Kidney (tissue), 14 donors: Measurements from ENCODE around the gene GP1BB. TPM values are rescaled to one million over a fixed set of nuclear protein-coding genes. Genes with fewer than 3 reads are reported as not detected.

ENCODE experiments used
- DNase-seq, 5 donors: peaks; one replicate each; pipeline ENCODE4 v3.0.0-alpha.2; 2013 to 2020
- FAIRE-seq: peaks from 2 replicates; lab custom pipeline; 2012; peaks lifted over from hg19 to GRCh38; lab: Jason Lieb, UNC
- H3K27ac ChIP-seq, 2 donors: one replicate each; pipeline ENCODE4 v1.7.0; 2013; ENCODE audit warnings: low read depth in 2 of 2, low read length in 2 of 2, inconsistent platforms in 1 of 2
- H3K27me3 ChIP-seq: one replicate; pipeline ENCODE4 v1.7.1; 2013; ENCODE audit warnings: low read length, inconsistent platforms; ENCODE audit not compliant: control insufficient read depth, insufficient read depth
- H3K36me3 ChIP-seq, 3 donors: one replicate each; pipeline versions ENCODE4 v1.7.0 to v1.7.1; 2013; ENCODE audit warnings: low read length in 3 of 3, control low read depth in 1 of 3, inconsistent platforms in 1 of 3; ENCODE audit not compliant: insufficient read depth in 3 of 3, control insufficient read depth in 2 of 3
- H3K4me1 ChIP-seq, 3 donors: one replicate each; pipeline versions ENCODE4 v1.7.0 to v1.7.1; 2013; ENCODE audit warnings: low read length in 3 of 3, inconsistent platforms in 1 of 3, low read depth in 1 of 3; ENCODE audit not compliant: control insufficient read depth in 2 of 3, insufficient read depth in 2 of 3
- H3K4me3 ChIP-seq, 3 donors: one replicate each; pipeline versions ENCODE4 v1.7.0 to v1.8.1; 2013; ENCODE audit warnings: low read length in 3 of 3, control low read depth in 1 of 3, inconsistent platforms in 1 of 3
- H3K9ac ChIP-seq, 3 donors: one replicate each; pipeline versions ENCODE4 v1.7.0 to v1.7.1; 2013; ENCODE audit warnings: low read length in 3 of 3, control low read depth in 1 of 3, inconsistent platforms in 1 of 3
- H3K9me3 ChIP-seq, 3 donors: one replicate each; pipeline versions ENCODE4 v1.7.0 to v1.7.1; 2013; ENCODE audit warnings: low read length in 3 of 3, control low read depth in 1 of 3, inconsistent platforms in 1 of 3; ENCODE audit not compliant: control insufficient read depth in 2 of 3, insufficient read depth in 1 of 3
- CTCF ChIP-seq: IDR thresholded peaks from 3 replicates; pipeline ENCODE4 v1.5.1; 2012; ENCODE audit warnings: mild to moderate bottlenecking, moderate library complexity, borderline replicate concordance; ENCODE audit not compliant: insufficient read depth; ENCODE audit errors: extremely low read depth
- intact Hi-C: fragments of 100-400 bp; cut with DNase I; formaldehyde crosslinking; loops from one replicate; pipeline ENCODE4 v1.11.1; 2022
- polyA plus RNA-seq: library from polyadenylated mRNA; stranded (reverse); fragments of 350-450 nt; fragmentation: Illumina TruSeq; extraction: RNeasy Lipid Tissue Mini Kit (QIAGEN cat#74804); gene quantifications from one replicate; pipeline ENCODE4 v1.2.3, GENCODE V29; 2014; ENCODE audit warnings: low read depth, low replicate concordance; ENCODE audit not compliant: insufficient read depth
- total RNA-seq: library from RNA; stranded (reverse); fragmentation: NEBNext Ultra II Directional; extraction: Animal tissue kit (Norgen Biotek cat#: 25700); gene quantifications from one replicate; pipeline ENCODE4 v1.2.1, GENCODE V29; 2021
- donor health status: control.
- donor health status: control.
- donor health status: control.
- donor health status: control.
- donor health status: control.
- donor health status: DM: yes; HTN: yes; CAD: no.
- donor health status: Normal renal cell carcinoma (clear cell type).

Gene GP1BB
- total and polyA plus RNA-seq, 2 donors from 2014 or later, result 1.9 to 4.1 TPM

- peaks cover 0 to 3% (median 0%) of the 10 kb centered on the region in 3 donors for H3K4me1 ChIP-seq
- DNase-seq, result peak in 2 of 5 donors; percentile 39 to 52
- TF ChIP-seq CTCF, result no peak
- H3K27me3 ChIP-seq, result peaks cover 28% of the 10 kb centered on the region
- no peaks in the 10 kb centered on the region for H3K9me3 ChIP-seq
- no peak overlapping the region for H3K9ac ChIP-seq
- intact Hi-C loops, result no loop called here
- no peaks in the 10 kb centered on the region for H3K36me3 ChIP-seq
- no peak overlapping the region for H3K27ac ChIP-seq
- no peak overlapping the region for H3K4me3 ChIP-seq
- FAIRE-seq, result no peak
Observed at GRCh38 chr22:19770349-19771220, 47.2 kb downstream of the GP1BB start.

DNA sequence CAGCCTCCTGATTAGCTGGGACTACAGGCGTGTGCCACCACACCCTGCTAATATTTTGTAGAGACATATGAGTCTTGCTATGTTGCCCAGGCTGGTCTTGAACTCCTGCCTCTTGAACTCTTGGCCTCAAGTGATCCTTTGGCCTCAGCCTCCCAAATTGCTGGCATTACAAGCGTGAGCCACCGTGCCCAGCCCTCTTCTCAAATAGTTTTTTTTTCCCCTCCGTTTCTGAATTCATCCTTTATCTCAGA lies 49.0 kb downstream of the GP1BB start:
- no peak overlapping the region for H3K27ac ChIP-seq
- intact Hi-C loops, result no loop called here
- peak in 1 of 5 donors; percentile 13 for DNase-seq

DNA sequence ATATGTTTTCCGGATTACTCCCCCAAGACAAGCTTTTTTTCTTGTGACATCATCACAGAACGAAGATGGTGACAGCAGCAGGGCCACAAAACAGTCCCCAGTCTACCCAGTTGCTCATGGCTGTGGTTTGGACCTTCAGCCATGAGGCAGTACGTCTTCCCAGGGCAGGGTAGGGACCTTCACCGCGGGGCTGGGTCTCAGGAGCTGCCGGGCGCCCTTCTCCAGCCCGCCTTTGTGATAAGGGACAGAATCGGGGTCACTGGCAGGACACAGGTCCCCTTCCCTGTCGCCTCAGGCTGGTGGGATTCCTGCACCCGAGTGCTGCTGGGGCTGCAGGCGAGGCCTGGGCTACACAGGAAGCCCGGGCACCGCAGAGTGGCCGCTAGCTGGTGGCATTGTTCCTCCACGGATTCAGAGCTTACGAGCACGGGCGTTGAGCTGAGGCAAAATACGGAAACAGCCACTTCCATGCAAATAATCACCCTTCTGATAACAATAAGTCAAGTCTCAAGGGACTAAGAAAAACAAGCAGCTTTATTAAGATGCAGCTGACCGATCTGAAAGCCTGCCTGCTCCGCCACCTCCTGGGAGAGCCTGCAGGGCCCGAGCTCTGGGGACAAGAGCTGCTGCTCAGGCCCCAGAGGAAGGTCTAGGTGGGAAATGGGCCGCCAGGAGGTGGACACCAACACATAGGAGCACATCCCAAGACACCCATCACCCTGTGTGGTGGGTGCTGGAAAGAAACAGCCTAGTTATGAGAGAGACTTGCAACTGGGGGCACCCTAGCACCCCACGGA lies 49.5 kb downstream of the GP1BB start:
- Histone ChIP-seq H3K4me1 (peaks cover 0 to 3% (median 0%) of the 10 kb centered on the region in 3 donors), H3K27me3 (peaks cover 23% of the 10 kb centered on the region), H3K9ac (no peak overlapping the region), H3K36me3 (no peaks in the 10 kb centered on the region), H3K27ac (no peak overlapping the region), H3K9me3 (no peaks in the 10 kb centered on the region), H3K4me3 (no peak overlapping the region)
- no peak for TF ChIP-seq CTCF
- peak in 2 of 5 donors; percentile 38 to 73 for DNase-seq
- intact Hi-C loops, result no loop called here
- no peak for FAIRE-seq

More for the DNA sequence above, 49.0 kb downstream of the GP1BB start:
- no peak for FAIRE-seq
- Histone ChIP-seq H3K36me3 (no peaks in the 10 kb centered on the region), H3K9ac (no peak overlapping the region), H3K4me3 (no peak overlapping the region), H3K9me3 (no peaks in the 10 kb centered on the region), H3K27me3 (peaks cover 28% of the 10 kb centered on the region), H3K4me1 (peaks cover 0 to 3% (median 0%) of the 10 kb centered on the region in 3 donors)
- TF ChIP-seq CTCF, result no peak
